ENCODE results near the gene FOXO6. TPM values are rescaled to one million over a fixed set of nuclear protein-coding genes. Genes with fewer than 3 reads are reported as not detected.
A peak's percentile ranks its signal among the peaks of the same experiment; 100 is the strongest.

FOXO6 gene
- total RNA-seq, 1 experiment from 2014 or later = 1.9 TPM

GRCh38 chr1:41400225-41400624, 39.0 kb downstream of the FOXO6 start:
- no peak for DNase-seq (ENCODE audit: low spot score)

DNA sequence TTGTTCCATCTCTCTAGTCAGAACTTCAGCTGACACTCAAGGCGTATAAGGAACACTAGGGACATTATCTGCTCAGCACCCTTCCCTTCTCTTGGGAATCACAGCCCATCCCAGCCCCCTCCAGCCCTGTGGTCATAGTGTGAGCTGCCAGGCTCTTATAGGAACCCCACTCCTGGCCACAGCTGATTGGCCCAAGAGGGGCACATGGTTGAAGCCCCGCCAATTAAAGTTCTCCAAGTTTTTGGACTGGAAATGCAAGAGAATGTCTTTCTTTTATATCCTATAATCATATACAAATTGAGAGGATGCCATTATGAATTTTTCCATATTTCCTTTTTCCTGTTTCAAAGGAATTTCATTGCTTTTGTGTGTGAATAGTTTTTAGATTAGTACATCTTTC, 40.7 kb downstream of the FOXO6 start:
- DNase-seq (ENCODE audit: low spot score) = no peak

DNA sequence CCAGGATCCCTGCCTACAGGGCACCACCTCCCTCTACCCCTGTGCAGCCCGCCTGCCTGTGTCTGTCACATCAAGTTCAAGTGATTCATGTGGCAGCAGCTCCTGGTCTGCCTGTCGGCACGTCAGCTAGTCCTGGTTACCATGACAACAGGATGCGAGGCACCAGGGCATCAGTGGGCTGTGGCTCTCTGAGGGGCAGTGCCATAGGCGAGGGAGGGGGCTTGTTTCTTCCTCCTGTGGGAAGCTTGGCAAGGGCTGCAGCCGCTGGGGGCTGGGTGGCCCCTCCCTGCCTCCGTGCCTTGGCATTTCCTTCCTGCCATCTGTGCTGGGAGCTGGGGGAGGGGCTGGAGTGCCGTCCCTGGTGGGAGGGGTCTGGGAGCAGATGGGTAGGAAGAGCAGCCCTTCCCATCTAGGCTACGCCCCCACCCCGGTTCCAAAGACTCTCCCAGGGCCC, 43.1 kb downstream of the FOXO6 start:
- DNase-seq (ENCODE audit: low spot score) = no peak

DNA sequence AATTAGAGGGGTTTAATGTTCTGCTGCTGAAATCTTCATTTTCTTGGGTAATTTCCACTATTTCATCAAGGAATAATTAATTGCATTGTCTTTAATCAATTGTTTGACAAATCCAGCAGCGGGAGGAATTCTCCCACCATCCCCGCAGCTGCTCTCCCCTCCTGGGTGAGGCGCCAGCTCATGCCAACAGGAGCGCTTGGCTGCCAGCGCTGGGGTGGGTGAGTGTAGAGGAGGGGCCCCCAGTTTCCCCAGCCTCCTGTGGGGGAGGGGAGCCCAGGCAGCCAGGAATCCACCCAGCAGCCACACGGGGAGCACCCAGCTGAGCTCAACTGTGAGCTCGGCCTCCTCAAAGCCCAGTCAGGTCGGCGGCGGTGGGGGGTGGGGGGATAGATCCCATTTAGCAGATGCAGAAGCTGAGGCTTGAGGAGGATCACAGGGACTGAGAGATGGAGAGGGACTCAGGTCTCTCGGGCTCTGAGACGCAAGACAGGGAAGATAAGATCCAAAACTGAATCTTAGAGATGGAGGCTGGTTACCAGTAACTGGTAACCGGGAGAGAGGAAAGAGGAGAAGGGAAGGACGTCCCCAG, 46.5 kb downstream of the FOXO6 start:
- DNase-seq (ENCODE audit: low spot score) = no peak

GRCh38 chr1:41408691-41409090, 47.5 kb downstream of the FOXO6 start:
- DNase-seq (ENCODE audit: low spot score) = no peak

- no peak for DNase-seq (ENCODE audit: low spot score)
Measured at GRCh38 chr1:41409825-41410224, 48.6 kb downstream of the FOXO6 start.

GRCh38 chr1:41410462-41410861, 49.2 kb downstream of the FOXO6 start:
- DNase-seq (ENCODE audit: low spot score) = no peak

DNA sequence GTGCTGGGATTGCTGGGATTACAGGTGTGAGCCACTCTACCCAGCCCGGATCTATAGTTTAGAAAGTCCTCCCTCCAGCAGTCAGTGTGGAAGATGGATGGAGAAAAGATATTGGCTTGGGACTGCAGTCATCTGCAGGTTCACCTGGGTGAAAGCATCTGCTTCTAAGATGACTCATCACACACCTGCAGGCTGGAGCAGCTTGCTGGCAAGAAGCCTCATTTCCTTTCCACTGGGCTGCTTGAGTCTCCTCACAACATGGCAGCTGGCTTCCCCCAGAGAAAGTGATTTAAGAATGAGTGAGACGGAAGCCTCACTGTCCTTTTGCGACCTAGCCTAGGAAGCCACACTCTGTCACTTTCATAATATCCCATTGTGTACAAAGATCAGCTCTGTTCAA, 50.0 kb downstream of the FOXO6 start:
- no peak for DNase-seq (ENCODE audit: low spot score)

- DNase-seq (ENCODE audit: low spot score) = no peak
Measured at GRCh38 chr1:41412748-41413147, 51.5 kb downstream of the FOXO6 start.

GRCh38 chr1:41413748-41414281, 52.6 kb downstream of the FOXO6 start:
- no peak for DNase-seq (ENCODE audit: low spot score)

DNA sequence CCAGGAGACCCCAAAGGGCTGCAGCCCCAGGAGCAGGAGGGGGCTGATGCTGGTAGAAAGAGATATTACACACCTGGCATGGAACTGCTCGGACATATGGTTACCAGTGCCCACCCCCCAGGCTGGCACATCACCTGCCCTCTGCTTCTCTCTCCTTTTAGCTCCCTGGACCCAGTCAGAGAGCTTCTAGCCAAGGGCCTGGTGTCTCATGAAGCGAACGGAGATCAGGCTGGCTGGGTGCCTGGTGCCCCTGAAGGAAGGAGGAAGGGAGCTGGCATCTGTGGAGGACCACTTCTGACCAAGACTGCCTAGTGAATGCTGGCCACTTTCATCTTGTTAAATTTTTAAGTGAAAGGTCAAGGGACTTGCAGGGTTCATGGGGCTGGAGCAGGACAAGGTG, 53.1 kb downstream of the FOXO6 start:
- DNase-seq (ENCODE audit: low spot score) = no peak

GRCh38 chr1:41414716-41415306, 53.6 kb downstream of the FOXO6 start:
- DNase-seq (ENCODE audit: low spot score) = no peak

GRCh38 chr1:41416081-41416480, 54.8 kb downstream of the FOXO6 start:
- DNase-seq (ENCODE audit: low spot score) = no peak

- DNase-seq (ENCODE audit: low spot score) = peak; percentile 79
Measured at GRCh38 chr1:41416552-41417334, 55.5 kb downstream of the FOXO6 start.

GRCh38 chr1:41417335-41417682, 56.1 kb downstream of the FOXO6 start:
- DNase-seq (ENCODE audit: low spot score) = no peak

GRCh38 chr1:41417746-41418145, 56.5 kb downstream of the FOXO6 start:
- DNase-seq (ENCODE audit: low spot score) = no peak

GRCh38 chr1:41418857-41419583, 57.8 kb downstream of the FOXO6 start:
- DNase-seq (ENCODE audit: low spot score) = peak; percentile 91

DNA sequence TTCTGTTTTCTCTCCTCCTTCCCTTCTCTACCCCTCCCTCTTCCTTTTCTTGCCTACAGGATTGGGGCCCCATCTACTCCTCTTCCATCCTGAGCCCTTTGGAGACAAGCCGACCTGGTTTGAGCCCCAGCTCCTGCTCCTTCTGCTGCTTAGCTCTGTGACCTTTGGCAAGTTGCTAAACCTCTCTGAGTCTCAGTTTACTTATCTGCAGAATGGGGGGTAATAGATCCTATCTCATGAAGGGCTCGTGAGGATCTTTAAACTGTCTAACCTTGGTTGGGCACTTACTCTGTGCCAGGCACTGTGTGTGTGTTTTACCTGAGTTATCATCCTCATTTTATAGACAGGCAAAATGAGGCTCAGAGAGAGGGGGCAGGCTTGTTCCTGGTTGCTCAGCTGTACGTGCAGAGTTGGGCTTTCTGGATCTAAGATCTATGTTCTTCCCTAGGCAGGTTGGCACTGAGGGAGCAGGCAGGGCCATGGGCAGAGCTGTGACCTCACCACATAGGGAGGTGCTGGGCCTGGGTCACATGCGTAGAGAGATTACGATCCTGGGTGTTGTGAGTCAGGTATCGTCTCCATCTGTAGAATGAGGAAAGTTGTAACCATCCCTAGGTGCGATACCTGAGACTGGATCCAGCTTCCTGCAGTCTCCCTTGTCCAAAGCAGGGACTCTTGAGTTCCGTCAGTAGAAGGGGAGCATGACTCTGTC, 58.5 kb downstream of the FOXO6 start:
- peak; percentile 36 for DNase-seq (ENCODE audit: low spot score)

- DNase-seq (ENCODE audit: low spot score) = no peak
Measured at GRCh38 chr1:41420351-41420750, 59.1 kb downstream of the FOXO6 start.

DNA sequence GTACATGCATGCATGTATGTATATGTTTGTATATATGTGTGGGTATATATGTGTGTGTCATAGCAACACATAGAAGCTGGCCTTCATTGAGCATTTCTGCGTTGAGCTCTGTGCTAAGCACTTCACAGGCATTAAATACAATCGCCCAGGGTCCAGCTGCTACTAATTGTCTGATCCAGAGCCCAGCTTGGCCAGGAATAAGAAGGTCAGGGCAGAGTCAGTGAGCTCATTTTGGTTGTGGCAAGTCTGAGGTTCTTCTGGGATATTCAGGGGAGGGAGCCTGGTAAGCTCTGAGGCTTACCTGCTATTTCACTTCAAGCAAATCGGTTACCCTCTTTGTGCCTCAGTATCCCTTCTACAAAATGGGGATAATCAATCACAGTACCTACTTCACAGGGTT, 59.6 kb downstream of the FOXO6 start:
- no peak for DNase-seq (ENCODE audit: low spot score)

- no peak for DNase-seq (ENCODE audit: low spot score)
Measured at GRCh38 chr1:41422306-41422705, 61.1 kb downstream of the FOXO6 start.
